ENCODE results near the gene GFRA4.

Gene GFRA4

GRCh38 chr20:3663031-3663701 is at the start of gene GFRA4:
GFRA4 (minus strand) TSS chr20:3663399; CDS start chr20:3663399, 0 bp downstream.
- no peak within 1 kb of the TSS for H3K4me3 ChIP-seq (ENCODE audit: low read depth, low read length)

GRCh38 chr20:3712279-3712873 is 49.2 kb upstream of the GFRA4 start, which contains the start of gene SIGLEC1:
SIGLEC1 (minus strand) TSS chr20:3712600; CDS start chr20:3707128, 5,472 bp downstream.
- H3K4me3 ChIP-seq (ENCODE audit: low read depth, low read length): no peak within 1 kb of the TSS

- H3K4me3 ChIP-seq (ENCODE audit: low read depth, low read length): no peak overlapping the region
Observed at GRCh38 chr20:3711484-3711941, 48.3 kb upstream of the GFRA4 start.

GRCh38 chr20:3710703-3711483 is 47.7 kb upstream of the GFRA4 start:
- no peak overlapping the region for H3K4me3 ChIP-seq (ENCODE audit: low read depth, low read length)

- no peak overlapping the region for H3K4me3 ChIP-seq (ENCODE audit: low read depth, low read length)
Observed at GRCh38 chr20:3710011-3710466, 46.8 kb upstream of the GFRA4 start.

- no peak overlapping the region for H3K4me3 ChIP-seq (ENCODE audit: low read depth, low read length)
Observed at GRCh38 chr20:3707508-3707899, 44.3 kb upstream of the GFRA4 start.

GRCh38 chr20:3706774-3707507 is 43.7 kb upstream of the GFRA4 start:
- H3K4me3 ChIP-seq (ENCODE audit: low read depth, low read length): no peak overlapping the region

GRCh38 chr20:3705970-3706739 is 43.0 kb upstream of the GFRA4 start:
- no peak overlapping the region for H3K4me3 ChIP-seq (ENCODE audit: low read depth, low read length)

GRCh38 chr20:3705491-3705969 is 42.3 kb upstream of the GFRA4 start:
- no peak overlapping the region for H3K4me3 ChIP-seq (ENCODE audit: low read depth, low read length)

- H3K4me3 ChIP-seq (ENCODE audit: low read depth, low read length): no peak overlapping the region
Observed at GRCh38 chr20:3704087-3704486, 40.9 kb upstream of the GFRA4 start.

GRCh38 chr20:3702611-3703391 is 39.6 kb upstream of the GFRA4 start:
- no peak overlapping the region for H3K4me3 ChIP-seq (ENCODE audit: low read depth, low read length)

- H3K4me3 ChIP-seq (ENCODE audit: low read depth, low read length): no peak overlapping the region
Observed at GRCh38 chr20:3701061-3701998, 38.1 kb upstream of the GFRA4 start.

GRCh38 chr20:3699037-3699436 is 35.8 kb upstream of the GFRA4 start:
- no peak overlapping the region for H3K4me3 ChIP-seq (ENCODE audit: low read depth, low read length)

GRCh38 chr20:3698591-3699001 is 35.4 kb upstream of the GFRA4 start:
- H3K4me3 ChIP-seq (ENCODE audit: low read depth, low read length): no peak overlapping the region

GRCh38 chr20:3697588-3698305 is 34.5 kb upstream of the GFRA4 start:
- no peak overlapping the region for H3K4me3 ChIP-seq (ENCODE audit: low read depth, low read length)

- H3K4me3 ChIP-seq (ENCODE audit: low read depth, low read length): no peak overlapping the region
Observed at GRCh38 chr20:3696745-3697587, 33.8 kb upstream of the GFRA4 start.

GRCh38 chr20:3696200-3696599 is 33.0 kb upstream of the GFRA4 start:
- H3K4me3 ChIP-seq (ENCODE audit: low read depth, low read length): no peak overlapping the region

Data from iPS-11a (cell line).